ENCODE measurements around the gene STX19.

Gene STX19

DNA sequence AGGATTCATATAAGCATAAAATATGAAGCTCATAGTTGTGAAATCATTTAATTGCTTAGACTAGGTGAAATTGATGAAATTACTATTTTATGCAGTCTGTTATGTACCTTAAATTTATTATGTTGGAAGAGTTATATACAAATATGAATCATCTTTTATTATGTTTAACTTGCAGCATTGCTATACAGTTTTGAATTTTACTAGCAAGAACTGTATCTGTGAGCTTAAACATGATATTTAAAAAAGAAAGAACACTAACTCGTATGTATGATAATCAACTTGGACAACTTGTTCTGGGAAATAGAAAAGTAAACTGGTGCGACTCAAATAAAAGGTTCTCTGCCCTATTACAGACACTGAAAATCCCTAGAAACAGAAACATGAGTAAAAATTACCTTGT, 1.8 kb downstream of the STX19 start:
- DNase-seq: no peak

DNA sequence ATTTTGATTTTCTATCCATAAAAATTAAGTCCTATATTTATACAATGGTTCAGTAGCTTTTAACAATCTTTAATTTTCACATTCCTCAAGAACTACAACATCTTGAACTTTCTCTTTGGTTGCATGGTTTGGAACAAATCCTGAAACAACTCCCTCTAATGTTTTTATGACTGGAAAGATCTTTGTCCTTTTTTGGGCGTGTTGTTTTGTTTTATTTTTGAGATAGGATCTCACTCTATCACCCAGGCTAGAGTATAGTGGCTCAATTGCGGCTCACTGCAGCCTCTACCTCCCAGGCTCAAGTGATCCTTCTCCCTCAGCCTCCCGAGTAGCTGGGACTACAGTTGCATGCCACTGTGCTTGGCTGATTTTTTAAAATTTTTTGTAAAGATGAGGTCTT, 4.0 kb downstream of the STX19 start:
- no peak for DNase-seq

DNA sequence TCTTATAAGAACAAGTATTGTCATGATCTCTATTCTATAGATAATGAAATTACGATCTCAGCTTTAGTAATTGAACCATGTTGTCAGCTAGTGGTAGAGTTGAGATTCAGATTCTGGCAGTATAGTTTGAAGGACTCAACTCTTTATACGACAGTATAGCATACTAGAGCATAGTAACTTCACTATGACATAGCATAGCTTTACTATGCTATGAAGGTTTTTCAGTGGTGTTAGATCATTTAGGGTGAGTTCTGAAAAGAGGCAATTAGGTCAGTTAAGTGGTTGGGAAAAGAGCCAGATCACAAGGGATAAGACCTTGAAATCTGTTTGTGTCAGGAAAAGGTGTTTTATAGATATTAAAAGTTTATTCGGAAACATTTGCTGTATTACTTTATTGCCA, 8.1 kb downstream of the STX19 start:
- no peak for DNase-seq

DNA sequence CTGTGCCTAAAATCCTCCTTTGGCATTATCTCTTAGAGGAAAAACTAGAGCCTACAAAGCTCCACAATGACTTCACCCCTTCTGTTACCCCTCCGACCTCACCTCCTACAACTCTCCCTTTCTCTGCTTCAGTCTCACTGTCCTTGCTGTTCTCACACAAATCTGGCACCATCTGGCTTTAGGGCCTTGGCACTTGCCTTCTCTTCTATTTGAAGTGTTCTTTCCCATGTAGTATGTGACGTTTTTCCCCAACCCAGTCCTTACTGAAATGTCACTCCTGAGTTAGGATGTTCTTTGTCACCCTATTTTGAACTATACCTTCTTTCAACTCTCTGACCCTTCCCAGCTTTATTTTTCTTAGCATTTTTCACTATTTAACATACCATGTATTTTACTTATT, 8.7 kb downstream of the STX19 start:
- no peak for DNase-seq

DNA sequence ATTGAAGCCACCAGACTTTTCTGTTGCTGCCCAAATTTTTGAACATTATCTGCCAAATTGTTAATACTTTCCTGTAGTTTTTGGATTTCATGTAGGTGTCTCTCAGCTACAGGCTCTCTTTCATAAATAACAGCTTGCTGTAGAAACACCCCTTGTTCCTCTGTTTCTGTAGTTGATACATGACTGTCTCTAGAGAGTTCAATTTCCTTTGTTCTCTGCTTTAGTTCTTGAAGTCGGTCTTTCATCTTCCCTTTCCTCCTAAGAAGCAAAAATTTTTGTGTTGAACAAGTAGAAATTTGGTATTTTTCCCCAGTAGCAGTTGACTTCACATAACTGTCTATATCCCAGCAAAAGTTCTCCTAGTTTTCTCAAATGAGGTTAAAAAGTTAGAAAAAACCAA, 13.4 kb downstream of the STX19 start:
- DNase-seq: no peak

DNA sequence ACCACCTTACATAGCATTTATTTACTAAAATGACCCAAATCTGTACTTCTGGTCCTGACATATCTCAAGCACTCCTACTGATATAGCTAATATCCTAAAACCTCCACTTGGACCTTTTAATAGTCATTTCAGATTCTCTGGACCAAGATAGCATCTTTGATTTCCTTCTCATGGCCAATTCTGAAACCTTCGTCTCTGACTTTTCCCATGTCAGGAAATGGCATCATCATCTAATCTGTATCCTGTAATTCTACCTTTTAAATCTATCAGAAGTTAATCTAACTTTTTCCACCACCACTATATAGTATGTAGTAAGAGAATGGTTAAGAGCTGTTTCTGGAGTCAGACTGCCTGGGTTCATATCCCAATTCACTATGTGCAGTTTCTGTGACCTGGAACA, 16.2 kb downstream of the STX19 start:
- DNase-seq: no peak

DNA sequence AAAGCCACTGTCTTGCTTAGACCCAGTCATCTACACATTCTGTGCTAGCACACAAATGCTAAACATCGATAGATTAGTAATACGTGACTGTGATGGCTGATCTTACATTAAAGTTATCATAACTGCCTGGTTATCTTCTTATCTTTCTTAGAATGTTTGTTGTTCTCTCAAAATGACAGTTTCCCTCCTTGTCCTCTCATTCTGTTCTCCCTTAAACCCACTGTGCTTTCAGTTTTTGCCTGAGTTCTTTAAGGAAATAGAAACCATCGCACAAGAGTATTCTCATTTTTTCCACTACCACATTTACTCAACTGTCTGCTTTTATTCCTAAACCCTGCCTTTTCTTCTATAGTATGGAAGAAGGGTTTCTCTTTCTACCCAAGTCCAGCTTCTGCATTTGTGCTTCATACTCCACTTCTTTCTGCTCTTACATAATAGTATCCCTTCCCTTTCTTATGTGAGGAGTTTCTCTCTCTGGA, 17.1 kb downstream of the STX19 start:
- no peak for DNase-seq

DNA sequence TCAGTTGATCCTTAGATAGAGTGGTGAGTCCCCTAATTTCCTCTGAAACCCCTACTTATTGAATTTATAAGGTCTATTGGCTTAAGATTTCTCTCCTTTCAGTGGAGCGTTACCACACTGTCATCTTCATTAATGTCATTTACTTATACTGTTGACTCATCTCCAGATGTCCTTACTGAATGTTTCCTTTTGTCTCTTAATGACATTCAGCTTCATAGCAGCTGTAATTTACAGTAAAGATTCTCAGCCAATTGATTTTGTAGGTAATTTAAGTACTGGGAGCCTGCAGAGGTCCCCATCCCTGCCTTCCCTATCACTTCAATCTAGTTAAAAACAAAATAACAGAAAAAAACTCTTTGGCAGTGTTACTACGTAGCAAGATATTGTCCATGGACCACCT, 18.8 kb downstream of the STX19 start:
- no peak for DNase-seq

DNA sequence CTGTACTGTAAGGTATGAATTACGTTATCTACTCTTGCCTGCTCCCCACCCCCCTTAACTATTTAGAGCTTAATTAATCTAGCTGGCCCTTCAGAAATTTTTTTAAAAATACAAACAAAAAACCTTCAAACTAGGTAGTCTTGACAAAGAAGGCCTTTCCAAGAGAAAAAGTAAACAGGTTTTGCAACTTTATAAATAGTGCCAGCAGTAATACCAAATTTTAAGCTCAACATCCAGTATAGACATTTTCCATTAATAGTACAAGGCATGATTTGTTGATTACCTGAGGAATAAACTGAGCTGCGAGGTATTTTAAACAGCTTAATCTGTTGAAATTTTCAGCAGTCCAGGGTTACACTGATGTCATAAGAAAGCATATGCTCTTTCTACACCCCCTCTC, 20.1 kb downstream of the STX19 start:
- DNase-seq: no peak

DNA sequence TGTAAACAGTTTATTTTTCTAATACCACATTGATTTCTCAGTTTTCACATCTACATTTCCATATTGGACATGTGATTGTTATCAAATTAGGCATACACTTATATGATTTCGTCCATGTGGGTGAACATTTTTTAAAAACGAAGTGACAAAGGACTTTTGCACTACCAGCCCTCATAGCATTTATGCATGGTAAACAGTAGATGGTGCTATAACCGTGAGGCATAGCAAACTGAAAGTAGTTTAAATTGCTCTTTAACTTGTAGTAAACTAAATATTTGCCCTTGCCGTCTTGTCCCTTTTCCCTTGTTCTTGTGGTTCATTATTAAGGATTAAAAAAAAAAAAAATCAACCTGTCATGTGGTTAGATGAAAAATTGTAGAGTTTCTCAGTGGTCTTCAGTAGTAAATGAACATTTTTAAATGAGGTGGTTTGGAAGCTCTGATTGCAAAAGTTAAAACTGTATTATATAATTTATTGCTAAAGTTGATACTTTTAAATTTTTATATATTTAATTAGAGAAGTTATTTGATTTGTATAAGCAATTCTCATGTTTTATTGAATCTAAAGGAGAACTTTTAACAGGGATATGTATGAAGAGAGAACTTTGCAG, 24.0 kb downstream of the STX19 start:
- peak; percentile 60 for DNase-seq

DNA sequence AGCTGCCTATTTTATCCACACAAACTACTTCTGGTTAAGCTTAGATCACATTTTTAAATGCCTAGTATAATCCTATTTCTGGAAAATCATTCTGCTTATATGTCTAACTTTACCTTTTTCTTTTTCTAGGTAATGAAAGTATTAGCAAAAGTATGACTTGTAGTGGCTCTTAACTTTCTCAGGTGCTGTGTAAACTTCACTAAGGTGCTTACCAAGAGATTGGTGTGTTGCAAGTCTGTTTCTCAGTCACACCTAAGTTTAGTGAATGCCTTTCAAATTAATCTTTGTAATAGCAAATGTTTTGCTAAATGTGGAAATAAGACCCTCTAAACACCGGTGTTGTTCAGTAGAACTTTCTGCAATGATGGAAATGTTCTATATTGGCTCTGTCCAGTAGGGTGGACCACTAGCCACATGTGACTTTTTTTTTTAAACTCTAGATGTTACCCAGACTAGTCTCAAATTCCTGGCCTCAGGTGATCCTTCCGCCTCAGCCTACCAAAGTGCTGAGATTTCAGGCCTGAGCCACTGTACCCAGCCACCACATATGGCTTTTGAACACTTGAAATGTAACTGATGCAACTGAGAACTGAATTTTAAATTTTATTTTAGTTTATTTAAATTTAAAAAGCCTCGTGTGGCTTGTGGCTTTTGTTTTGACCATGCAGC, 26.4 kb downstream of the STX19 start:
- no peak for DNase-seq

DNA sequence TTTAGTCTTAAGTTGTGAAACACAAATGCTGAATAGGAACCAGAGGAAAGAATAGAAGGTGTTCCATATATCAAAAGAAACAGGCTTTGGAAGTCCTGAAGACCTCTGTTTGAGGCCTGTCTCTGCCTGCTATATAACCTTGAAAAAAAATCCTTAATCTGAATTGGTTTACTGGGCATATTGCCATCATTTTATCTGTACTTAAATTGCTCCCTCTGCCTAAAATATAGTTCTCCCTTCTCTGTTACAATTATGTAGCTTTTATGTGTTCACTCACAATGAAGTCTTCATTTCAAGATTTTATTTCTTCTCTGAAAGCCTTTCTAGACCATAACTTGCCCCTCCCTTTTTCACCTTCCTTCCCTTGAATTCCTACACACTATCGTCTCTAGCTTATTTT, 27.2 kb downstream of the STX19 start:
- DNase-seq: no peak

DNA sequence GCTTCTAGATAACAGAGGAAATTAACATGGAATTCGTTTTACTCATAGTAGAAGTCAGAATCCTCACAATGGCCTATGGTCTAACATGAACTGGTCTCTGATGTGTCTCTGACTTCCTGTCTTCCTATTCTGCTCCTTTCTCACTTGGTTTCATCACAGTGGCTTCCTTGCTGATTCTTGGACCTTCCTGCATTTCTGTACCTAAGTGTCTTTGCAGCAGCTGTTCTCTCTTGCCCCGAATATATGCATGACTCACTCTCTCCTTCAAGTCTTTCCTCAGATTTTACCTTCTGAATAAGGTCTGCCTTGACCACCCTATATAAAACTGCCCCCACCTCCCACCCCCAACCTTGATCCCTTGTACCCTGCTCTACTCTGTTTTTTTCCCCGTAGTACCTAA, 34.3 kb downstream of the STX19 start:
- DNase-seq: no peak

DNA sequence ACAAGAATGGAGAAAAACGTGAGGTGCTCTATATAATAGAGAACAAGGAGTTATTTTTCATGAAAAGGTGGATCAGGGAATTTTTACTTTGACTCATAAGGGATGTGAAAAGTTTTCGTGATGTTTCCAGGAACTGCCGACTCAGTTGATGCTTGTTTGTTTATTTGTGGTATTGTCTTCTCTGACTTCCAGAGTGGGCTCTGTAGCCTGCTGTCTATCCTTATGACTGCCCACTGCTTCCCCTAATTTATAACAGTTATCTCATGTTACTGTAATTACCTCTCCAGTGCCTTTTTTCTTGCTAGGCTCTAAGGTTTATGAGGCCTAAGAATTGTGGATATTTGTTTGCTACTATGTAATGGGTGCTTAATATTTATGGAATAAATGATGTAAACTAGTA, 36.2 kb downstream of the STX19 start:
- no peak for DNase-seq

DNA sequence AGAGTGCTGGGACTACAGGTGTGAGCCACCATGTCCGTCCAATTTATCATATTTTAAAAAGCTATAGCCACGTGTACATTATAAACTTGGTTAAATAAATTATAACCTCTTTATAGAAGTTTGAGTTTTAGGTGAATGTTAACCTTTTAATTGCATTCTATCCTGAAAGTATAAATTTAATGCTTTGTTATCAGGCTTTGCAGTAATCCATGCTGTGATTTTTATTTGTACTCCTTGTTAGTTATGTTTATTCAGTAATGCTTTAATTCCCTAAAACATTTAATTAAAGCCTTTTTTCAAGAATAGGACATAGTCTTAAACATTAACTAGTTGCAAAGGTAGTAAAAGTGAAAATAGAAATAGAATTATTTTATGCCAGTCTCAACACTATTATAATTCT, 36.8 kb downstream of the STX19 start:
- DNase-seq: no peak

DNA sequence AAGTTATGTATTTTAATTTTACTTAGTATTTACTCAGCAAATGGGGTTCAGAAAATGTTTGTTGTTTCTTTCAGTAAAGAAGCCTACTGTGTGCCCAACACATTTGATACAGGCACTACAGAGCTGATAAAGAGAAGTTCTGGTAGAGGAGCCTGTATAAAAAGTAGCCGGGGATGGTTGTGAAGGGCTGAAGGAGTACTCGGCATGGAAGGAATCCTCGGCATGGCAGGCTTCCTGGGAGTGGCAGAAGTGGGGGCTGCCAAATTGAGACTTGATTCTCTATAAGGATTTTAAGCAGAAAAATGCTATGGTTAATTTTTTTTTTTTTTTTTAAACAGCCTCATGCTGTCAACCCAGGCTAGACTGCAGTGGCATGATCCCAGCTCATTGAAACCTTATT, 39.2 kb downstream of the STX19 start:
- DNase-seq: no peak

DNA sequence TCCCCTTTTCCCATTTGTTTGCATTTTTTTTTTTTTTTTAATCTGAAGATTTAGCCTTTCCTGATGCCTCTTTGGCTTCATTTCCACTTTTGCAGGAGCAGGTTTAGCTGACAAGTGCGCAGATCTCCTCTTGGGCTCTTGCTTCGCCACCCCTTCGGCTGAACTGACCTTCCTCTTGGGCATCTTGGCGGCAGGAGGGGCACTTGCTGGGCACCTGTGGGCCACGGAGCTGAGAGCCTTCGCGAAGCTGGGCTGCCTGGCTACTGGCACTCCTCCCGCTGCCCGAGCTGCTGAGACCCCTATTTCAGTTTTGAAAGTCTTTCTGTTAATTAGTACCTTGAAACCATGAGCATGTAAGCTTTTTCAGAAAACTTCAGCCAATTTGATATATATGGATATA, 39.6 kb downstream of the STX19 start:
- DNase-seq: no peak

DNA sequence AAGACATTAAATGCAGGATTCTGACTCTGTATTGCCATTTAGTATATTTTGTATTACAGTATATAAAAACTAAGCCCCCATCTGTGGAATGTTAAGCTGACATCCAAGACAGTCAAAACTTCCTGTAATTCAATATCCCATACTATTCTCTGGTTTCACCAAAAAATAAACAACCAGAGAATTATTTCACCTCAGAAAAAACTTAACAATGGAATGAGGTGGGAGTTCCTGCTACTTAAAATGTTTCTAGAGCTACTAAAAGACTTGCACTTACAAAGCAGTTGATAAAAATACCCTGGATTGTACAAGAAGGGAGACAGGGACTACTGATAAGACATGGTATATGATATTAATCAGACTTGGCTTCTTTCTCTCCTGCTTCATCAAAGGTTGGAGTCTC, 40.1 kb downstream of the STX19 start:
- DNase-seq: no peak

DNA sequence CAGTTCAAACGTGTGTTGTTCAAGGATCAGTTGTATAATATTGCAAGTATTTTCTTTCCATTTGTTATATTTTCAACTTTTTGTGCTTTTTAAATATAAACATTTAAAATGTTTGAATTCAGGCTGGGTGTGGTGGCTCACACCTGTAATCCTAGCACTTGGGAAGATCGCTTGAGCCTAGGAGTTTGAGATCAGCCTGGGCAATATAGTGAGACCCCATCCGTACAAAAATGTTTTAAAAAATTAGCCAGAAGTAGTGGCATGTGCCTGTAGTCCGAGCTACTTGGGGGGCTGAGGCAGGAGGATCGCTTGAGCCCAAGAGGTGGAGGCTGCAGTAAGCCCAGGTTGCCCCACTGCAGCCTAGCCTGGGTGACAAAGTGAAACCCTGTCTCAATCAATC, 43.8 kb downstream of the STX19 start:
- no peak for DNase-seq

DNA sequence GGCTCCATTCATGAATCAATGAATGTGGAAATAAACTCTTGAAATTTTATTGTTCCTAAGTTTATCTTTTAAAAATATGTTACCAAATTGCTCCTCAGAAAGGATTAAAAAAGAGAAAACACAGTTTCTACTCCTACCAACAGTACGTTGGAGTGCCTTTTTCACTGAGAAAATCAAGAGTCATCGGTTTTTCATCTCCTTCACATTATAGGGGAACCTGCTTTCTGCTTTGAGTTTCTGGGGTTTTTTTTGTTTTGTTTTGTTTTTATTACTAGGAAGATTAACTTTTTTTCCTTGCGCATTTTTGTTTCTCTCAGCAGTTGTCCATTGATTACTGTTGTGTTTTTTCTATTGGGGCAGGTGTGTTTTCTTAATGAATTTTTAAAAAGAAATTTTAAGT, 45.0 kb downstream of the STX19 start:
- no peak for DNase-seq

DNA sequence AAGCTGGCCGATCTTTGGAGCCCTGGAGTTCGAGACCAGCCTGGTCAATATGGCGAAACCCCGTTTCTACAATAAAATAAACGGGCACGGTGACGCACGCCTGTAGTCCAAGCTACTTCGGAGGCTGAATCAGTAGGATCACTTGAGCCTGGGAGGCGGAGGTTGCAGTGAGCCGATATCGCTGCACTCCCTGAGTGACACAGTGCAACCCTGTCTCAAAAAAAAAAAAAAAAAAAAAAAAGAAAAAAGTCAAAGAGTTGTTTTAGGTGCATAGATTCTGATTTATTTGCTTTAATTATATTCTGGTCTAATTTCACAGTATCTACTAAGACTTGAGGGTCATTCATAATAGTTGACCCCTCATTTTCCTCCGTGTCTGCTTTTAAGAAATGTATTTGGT, 46.7 kb downstream of the STX19 start:
- DNase-seq: no peak

DNA sequence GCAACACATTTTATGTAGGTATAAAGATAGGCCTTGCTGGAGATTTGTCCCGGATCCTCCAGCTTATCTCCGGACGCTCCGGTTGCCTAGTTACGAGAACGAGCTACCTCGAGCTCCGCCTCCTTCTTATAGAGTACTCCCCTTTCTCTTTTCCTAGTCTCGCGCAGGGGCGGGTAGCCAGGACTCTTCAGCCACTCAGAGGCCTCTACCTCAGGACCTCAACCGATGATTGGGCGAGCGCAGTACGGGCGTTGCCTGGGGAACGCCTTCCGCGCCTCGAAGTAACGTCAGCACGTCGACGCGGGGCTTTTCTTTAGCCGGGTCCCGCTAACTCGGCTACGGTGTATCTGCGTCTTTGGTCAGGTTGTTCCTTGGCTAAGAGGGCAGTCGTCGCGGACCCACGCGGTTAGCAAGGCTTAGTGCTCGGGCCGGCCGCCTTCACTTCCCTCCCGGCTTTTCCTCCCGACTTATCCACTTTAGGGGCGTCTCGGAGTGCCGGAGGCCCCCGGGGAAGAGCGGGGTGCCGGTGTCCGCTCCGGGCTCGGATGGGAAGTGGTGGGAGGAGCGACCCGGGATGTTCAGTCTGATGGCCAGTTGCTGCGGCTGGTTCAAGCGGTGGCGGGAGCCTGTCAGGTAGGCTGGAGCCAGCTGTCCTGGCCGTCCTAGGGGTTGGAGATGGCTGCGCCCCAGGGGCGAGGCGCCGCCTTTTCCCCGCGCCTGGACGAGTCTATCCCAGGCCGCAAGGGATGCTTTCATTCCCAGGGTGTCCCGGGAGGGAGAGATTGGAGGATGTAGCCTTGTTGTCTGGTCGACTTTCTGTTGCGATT, 48.3 kb downstream of the STX19 start, which contains the start of gene ARL13B:
Gene ARL13B, plus strand, starts transcription at position 306 of the 827 bp plus-strand sequence. Its CDS starts 269 bp downstream, at position 575.
- DNase-seq: peak; percentile 99

DNA sequence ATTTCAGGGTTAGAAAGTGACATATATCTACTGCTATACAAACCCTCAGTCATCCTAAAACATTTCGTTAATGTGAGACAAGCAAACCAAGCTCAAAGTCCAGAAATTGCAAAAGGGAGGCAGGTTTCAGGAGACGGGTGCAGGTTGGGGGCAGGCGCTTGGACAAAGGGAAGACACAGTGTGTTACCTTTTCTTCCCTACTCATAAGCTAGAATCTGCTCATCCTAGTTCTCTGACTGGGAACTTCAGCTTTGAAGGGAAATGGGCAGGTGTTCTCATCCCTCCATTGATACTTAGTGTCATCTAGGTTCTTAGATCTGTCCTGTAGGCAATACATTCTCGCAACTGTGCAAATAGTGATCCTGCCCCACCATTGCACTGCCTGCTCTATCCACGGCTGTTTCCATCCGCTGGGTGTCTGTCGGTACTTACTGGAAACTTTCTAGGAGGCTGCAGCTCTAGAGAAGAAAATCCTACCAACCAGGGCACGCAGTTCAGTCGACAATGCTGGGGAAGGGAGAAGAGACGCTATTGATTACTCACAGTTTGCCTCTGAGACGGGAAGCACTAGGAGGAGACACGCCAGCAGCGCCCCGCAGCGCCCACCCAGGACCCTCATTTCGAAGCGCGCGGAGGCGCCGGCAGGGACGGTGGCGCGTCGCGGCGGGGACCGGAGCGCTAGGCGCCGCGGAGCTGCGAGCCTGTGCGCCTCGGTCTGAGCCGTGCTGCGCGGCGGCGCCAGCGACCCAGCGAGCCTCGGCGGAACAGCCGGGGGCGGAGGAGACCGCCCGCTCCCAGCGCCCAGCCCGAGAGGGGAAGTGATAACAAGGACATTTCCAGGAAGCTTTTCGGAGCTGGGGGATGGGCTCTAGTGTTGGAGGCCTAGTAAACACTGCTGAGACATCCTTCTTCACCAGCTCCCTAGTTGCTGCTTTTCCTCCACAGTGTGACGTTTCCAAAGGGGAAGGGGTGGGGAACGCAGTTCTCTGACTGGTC, 55.0 kb downstream of the STX19 start, which contains the start of gene PROS1:
Gene PROS1, minus strand, starts transcription at position 766 of the 996 bp plus-strand sequence. Its CDS starts 147 bp downstream, at position 619.
- DNase-seq: peak; percentile 57

All from NCI-H2171 treated with DMSO at 0.1 percent for 48 hours (cell line).